Stimulated activated CD4-positive, alpha-beta T cell treated with anti-CD3 and anti-CD28 coated beads, Interleukin-1b, Interleukin-23, amount 100 ng/mL, for 4 hours (primary cell): ENCODE results near the gene RAMP3.

Experiments
- DNase-seq, 2 donors: peaks; one replicate each; pipeline ENCODE4 v3.0.0-alpha.2; 2020; ENCODE audit warnings: low read depth in 2 of 2

The RAMP3 gene

GRCh38 chr7:45221896-45222604, 64.5 kb downstream of the RAMP3 start:
- DNase-seq: no peak

- DNase-seq: no peak
Measured at GRCh38 chr7:45223078-45223477, 65.5 kb downstream of the RAMP3 start.

GRCh38 chr7:45223728-45224630, 66.4 kb downstream of the RAMP3 start:
- no peak for DNase-seq

GRCh38 chr7:45224832-45225231, 67.2 kb downstream of the RAMP3 start:
- DNase-seq: no peak

GRCh38 chr7:45225311-45225947, 67.8 kb downstream of the RAMP3 start:
- DNase-seq: no peak

GRCh38 chr7:45225948-45226335, 68.4 kb downstream of the RAMP3 start:
- no peak for DNase-seq

- no peak for DNase-seq
Measured at GRCh38 chr7:45229156-45229920, 71.7 kb downstream of the RAMP3 start.

- DNase-seq: no peak
Measured at GRCh38 chr7:45230083-45230482, 72.5 kb downstream of the RAMP3 start.

- DNase-seq: no peak
Measured at GRCh38 chr7:45230611-45231165, 73.1 kb downstream of the RAMP3 start.

GRCh38 chr7:45233249-45233775, 75.7 kb downstream of the RAMP3 start:
- no peak for DNase-seq
